22Rv1 (cell line): Measurements from ENCODE around the gene TAOK2.

Source experiments
- CTCF ChIP-seq: fragments of 450-650 bp; IDR thresholded peaks from 2 replicates; pipeline ENCODE4 v1.5.1; 2017; ENCODE audit warnings: mild to moderate bottlenecking
- ZFX ChIP-seq: fragments of 450-650 bp; IDR thresholded peaks from 2 replicates; pipeline ENCODE4 v1.6.1; 2017; ENCODE audit warnings: antibody characterized with exemption, borderline replicate concordance

GRCh38 chr16:30004424-30004776, 30.7 kb downstream of the TAOK2 start:
- TF ChIP-seq CTCF (no peak), ZFX (no peak)
